GM18502 (cell line): ENCODE data around the gene LRRC41.
A peak's percentile ranks its signal among the peaks of the same experiment; 100 is the strongest.

Source experiments
- ATAC-seq: cut with Tn5 transposase; IDR thresholded peaks from one replicate; pipeline ENCODE4 v1.9.1; 2021; ENCODE audit warnings: mild to moderate bottlenecking; ENCODE audit not compliant: unreplicated experiment, poor library complexity

The LRRC41 gene

GRCh38 chr1:46289134-46289494 lies 14.3 kb downstream of the LRRC41 start:
- no peak for ATAC-seq

- no peak for ATAC-seq
Observed at GRCh38 chr1:46288485-46289133, 14.8 kb downstream of the LRRC41 start.

- no peak for ATAC-seq
Observed at GRCh38 chr1:46285730-46286477, 17.5 kb downstream of the LRRC41 start.

GRCh38 chr1:46284597-46285564 lies 18.5 kb downstream of the LRRC41 start:
- no peak for ATAC-seq

DNA sequence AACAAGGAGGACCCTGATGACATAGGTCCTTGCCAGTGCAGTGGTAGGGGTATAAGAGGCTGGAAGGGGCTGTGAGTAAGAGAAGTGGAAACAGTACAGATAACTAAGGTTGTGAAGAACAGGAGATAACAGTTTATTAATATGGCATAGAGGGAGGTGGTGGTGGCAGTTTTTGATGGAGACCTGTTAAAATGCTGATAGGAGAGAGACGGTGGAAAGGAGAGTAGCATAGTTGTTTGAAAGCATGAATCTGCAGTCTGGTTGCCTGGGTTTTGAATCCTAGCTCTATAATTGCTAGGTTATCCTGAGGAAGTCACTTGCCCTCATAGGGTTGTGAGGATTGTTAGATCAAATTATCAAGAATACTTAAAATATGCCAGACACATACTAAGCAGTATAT lies 19.4 kb downstream of the LRRC41 start:
- no peak for ATAC-seq

GRCh38 chr1:46281021-46281420 lies 22.4 kb downstream of the LRRC41 start:
- no peak for ATAC-seq

GRCh38 chr1:46280092-46280491 lies 23.3 kb downstream of the LRRC41 start:
- no peak for ATAC-seq

GRCh38 chr1:46278807-46279206 lies 24.6 kb downstream of the LRRC41 start:
- no peak for ATAC-seq

DNA sequence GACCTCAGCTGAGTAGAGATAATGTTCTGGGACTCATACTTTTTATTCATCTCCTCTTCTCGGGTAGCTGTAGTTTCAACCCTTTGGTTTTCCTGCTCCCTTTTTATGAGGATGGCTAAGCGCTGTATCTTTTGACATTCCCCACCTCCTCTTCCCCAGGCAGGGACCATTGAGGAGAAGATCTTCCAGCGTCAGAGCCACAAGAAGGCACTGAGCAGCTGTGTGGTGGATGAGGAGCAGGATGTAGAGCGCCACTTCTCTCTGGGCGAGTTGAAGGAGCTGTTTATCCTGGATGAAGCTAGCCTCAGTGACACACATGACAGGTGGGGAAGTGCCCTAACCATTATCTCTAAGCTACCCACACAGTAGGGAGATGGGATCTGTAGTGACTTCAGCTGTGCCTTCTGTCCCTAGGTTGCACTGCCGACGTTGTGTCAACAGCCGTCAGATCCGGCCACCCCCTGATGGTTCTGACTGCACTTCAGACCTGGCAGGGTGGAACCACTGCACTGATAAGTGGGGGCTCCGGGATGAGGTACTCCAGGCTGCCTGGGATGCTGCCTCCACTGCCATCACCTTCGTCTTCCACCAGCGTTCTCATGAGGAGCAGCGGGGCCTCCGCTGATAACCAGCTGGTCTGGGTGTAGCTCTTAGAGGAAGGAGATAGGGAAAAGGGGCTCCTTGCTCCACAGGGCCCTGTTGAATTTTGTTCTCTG lies 25.6 kb downstream of the LRRC41 start:
- ATAC-seq = no peak

DNA sequence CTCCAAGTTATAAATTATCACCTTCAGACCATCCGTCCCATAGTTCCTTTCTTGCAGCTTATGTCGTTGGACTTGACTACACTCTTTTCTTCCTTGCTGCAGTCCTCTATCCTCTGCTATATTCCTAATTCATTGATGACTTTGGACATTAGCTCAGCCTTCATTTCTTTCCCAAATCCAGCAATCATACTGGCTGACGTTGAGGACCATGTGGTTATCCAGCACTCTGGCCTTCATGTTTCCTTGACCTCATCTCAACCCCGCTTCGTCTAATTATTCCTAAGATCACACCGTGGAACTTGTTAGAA lies 28.4 kb downstream of the LRRC41 start:
- ATAC-seq = no peak

DNA sequence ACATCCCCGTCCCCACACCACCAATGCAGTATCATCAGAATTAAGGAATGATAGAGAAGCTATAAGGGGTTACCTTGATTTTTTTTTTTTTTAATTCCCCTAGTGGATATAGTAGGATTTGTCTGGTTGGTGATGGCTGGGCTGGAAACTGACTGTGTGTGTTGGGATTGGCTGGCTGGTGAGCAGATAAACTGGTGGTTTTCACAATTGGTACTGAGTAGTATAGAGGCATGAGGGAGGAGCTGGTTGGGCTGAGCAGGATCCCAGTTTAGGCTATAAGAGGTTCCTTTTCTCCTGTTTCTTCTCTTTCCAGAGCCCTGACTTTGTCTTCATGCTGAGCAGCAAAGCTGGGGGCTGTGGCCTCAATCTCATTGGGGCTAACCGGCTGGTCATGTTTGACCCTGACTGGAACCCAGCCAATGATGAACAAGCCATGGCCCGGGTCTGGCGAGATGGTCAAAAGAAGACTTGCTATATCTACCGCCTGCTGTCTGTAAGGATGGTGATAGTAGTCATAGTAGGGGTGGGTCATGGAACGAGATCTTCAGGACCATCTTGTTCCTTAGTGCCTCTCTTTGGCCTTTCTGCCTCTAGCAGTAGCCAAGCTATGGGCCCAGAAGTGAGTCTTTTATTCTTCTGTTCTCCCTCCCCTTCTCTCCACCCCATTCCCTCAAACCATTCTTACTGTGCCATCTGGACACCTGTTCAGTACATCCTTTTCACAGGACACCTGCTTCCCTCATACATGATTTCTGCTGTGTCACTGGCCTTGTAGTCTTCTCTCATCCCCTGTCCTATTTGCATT lies 29.0 kb downstream of the LRRC41 start:
- no peak for ATAC-seq

GRCh38 chr1:46268578-46268977 lies 34.8 kb downstream of the LRRC41 start:
- ATAC-seq = no peak

DNA sequence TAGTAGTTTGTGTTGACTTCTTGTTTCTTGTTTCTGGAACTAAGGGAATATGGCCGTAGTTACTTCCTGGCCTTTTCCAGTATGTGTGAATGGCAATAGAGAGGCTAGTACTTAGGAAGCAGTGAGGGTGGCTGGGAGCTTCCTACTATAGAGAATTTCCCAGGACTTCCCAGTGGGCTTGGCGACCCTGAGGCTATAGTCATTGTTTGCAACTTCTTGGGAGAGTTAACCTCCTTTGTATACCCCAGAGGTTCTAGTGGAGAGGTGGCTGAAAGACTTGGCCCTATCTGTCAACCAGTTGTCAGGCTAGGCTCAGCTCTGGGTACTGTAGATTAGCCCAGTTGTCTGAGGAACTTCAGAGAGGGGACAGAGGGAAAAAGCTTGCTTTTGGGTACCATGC lies 40.3 kb downstream of the LRRC41 start:
- ATAC-seq = no peak

DNA sequence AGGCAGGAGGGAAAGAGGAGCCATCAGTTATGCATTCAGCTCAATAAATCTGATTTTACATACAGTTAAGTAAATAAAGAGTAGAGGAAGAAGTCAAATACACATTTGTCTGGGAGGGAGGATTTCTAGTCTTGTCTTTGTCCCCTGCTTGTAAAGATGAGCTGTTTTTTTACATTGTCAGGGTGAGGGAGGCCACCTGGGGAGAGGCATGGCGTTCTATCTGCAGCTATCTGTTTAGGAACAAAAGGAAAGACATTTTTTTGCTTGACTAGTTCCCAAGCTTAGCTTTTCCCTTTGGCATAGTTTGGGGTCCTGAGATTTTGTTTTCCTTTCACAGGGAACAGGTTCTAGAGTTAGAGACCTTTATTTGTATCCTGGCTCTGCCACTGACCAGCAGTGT lies 40.9 kb downstream of the LRRC41 start:
- no peak for ATAC-seq

DNA sequence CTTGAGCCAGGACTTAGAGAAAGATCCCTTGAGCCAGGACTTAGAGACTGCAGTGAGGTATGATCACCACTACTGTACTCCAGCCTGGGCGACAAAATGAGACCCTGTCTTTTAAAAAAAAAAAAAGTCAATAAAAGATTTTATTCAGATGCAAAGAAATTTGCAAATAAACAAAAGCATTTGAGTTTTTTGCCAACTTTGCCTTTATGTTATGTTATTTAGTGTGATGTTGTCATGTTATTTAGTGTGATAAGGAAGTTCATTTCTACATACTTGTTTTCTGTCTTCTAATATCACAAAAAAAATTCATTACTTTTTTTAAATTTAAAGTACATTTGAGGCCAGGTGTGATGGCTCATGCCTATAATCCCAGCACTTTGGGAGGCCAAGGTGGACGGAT lies 46.9 kb downstream of the LRRC41 start:
- ATAC-seq = no peak

DNA sequence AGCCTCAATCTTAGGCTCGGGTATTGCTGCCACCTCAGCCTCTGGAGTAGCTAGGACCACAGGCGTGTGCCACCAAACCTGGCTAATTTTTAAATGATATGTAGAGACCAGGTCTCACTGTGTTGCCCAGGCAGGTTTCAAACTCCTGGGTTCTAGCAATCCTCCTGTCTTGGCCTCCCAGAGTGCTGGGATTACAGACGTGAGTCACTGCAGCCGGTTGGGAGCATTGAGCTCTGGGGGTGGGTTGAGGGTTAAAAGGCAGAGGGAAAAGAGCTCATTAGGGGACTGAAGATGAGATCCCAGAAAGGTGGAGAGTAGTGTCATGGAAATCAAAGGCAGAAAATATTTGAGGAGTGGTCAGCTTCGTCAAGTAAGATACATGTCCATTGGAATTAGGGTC lies 48.7 kb downstream of the LRRC41 start:
- ATAC-seq = no peak

DNA sequence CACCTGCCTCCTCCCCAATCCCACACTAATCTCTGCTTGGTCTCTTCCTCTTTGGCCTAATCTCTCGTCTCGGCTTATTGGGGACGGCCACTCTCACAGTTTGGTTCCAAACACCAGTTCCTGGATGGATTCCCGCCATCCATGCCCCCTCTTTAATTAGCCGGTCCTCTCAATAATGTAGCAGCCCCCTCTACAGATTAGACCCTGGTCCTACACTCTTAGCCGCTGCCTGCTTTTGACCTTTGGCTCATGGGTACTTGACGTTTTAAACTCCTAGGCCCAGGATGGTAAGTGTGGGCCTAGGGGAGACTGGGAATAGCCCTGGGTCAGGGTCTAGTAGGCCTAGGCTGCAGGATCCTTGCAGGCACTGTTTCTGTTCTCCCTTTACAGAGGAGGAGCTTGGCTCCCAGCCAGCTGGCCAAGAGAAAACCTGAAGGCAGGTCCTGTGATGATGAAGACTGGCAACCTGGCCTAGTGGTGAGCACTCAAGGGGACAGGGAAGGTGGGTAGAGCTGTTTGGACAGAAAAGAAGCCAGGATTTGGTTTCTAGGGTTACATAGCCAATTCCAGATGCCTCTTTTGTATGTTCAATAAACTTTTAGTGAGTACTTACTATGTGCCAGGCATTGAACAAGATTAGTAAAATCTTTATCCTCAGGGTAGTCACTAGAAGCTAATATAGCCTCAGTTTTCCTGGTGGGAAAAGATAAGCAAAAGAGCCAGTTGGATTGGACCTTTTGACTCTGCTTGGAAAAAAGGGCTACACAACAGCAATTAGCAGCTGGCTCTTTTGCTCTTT lies 55.1 kb downstream of the LRRC41 start:
- no peak for ATAC-seq

- ATAC-seq = peak; percentile 90
Observed at GRCh38 chr1:46247436-46248121, 55.8 kb downstream of the LRRC41 start, which contains the start of gene RAD54L. RAD54L (plus strand) TSS chr1:46247763; CDS start chr1:46248406, 643 bp downstream.
